Gastroesophageal sphincter (tissue), 4 donors: Measurements from ENCODE around the gene ALKBH2. TPM values are rescaled to one million over a fixed set of nuclear protein-coding genes. Genes with fewer than 3 reads are reported as not detected.

Experiments
- ATAC-seq: fragments of 150-250 bp; one replicate; pipeline ENCODE4 v1.9.1; 2016; ENCODE audit warnings: mild to moderate bottlenecking, moderate library complexity
- H3K27ac ChIP-seq, 4 donors: fragments of 200-600 bp; sonication (generic) in 3 of 4; 1 replicate in 3 of 4; 2 replicates in 1 of 4; pipeline ENCODE4 v1.5.1; 2016 to 2019
- H3K27me3 ChIP-seq: fragments of 200-600 bp; sonication (generic); one replicate; pipeline ENCODE4 v1.5.1; 2019
- H3K36me3 ChIP-seq, 2 donors: fragments of 200-600 bp; sonication (generic); one replicate each; pipeline ENCODE4 v1.5.1; 2019; ENCODE audit warnings: control low read depth in 1 of 2
- H3K4me1 ChIP-seq, 3 donors: fragments of 200-600 bp; sonication (generic); 1 replicate in 2 of 3; 2 replicates in 1 of 3; pipeline ENCODE4 v1.5.1; 2016 to 2019; ENCODE audit warnings: control low read depth in 2 of 3
- H3K4me3 ChIP-seq, 2 donors: fragments of 200-600 bp; sonication (generic); one replicate each; pipeline ENCODE4 v1.5.1; 2019; ENCODE audit warnings: mild to moderate bottlenecking in 1 of 2, moderate library complexity in 1 of 2
- H3K9me3 ChIP-seq, 3 donors: fragments of 200-600 bp; sonication (generic); one replicate each; pipeline ENCODE4 v1.5.1; 2017 to 2019; ENCODE audit warnings: control low read depth in 2 of 3
- CTCF ChIP-seq, 4 experiments: fragments of 200-600 bp in 2 of 4; fragments of 450-650 bp in 2 of 4; sonication (generic) in 1 of 4; IDR thresholded peaks; one replicate each; pipeline ENCODE4 v1.5.1; 2017 to 2019; ENCODE audit warnings: antibody characterized with exemption in 4 of 4, mild to moderate bottlenecking in 2 of 4, moderate library complexity in 2 of 4
- EP300 ChIP-seq: sonication (generic); formaldehyde crosslinking; IDR thresholded peaks from one replicate; pipeline ENCODE4 v1.6.1; 2017; ENCODE audit warnings: antibody characterized with exemption, mild to moderate bottlenecking
- POLR2A ChIP-seq, 2 donors: fragments of 450-650 bp; IDR thresholded peaks; one replicate each; pipeline ENCODE4 v1.6.1; 2017; ENCODE audit warnings: antibody characterized with exemption in 2 of 2, mild to moderate bottlenecking in 2 of 2, moderate library complexity in 1 of 2
- POLR2AphosphoS5 ChIP-seq: sonication (generic); formaldehyde crosslinking; IDR thresholded peaks from one replicate; pipeline ENCODE4 v1.6.1; 2017; ENCODE audit warnings: antibody characterized with exemption
- WGBS, 2 donors: methylation state at CpG; one replicate each; pipeline ENCODE4 v1.1.5; 2018; ENCODE audit warnings: low coverage in 1 of 2; 5-methylcytosine and 5-hydroxymethylcytosine counted together
- total RNA-seq, 4 donors: library from RNA; depleted of rRNA; stranded (reverse); fragments of >200 nt; gene quantifications; one replicate each; pipeline ENCODE4 v1.1.0, GENCODE V29; 2016

The ALKBH2 gene
- total RNA-seq, 4 donors from 2014 or later, result 13.5 to 21.9 (median 16.9) TPM

GRCh38 chr12:109120557-109120956 lies 27.3 kb upstream of the ALKBH2 start:
- H3K4me3 ChIP-seq, result no peak overlapping the region
- WGBS, 2 donors, result 87 to 100% methylated on average over 1 to 4 of the region's 4 CpGs
- H3K27me3 ChIP-seq, result no peaks in the 10 kb centered on the region
- ATAC-seq, result no peak
- TF ChIP-seq POLR2A (IDR thresholded peaks at IDR 0.05) (no peak), EP300 (no peak), POLR2AphosphoS5 (no peak), CTCF (IDR thresholded peaks at IDR 0.05) (no peak)
- H3K9me3 ChIP-seq, result no peaks in the 10 kb centered on the region
- peak overlapping the region in 1 of 4 donors; percentile 97 for H3K27ac ChIP-seq
- H3K36me3 ChIP-seq, result no peaks in the 10 kb centered on the region
- H3K4me1 ChIP-seq, result peaks cover 4 to 50% (median 7%) of the 10 kb centered on the region in 3 donors

GRCh38 chr12:109120095-109120494 lies 26.8 kb upstream of the ALKBH2 start:
- Histone ChIP-seq H3K27me3 (no peaks in the 10 kb centered on the region), H3K4me3 (no peak overlapping the region), H3K27ac (peak overlapping the region in 2 of 4 donors; percentile 94 to 97), H3K9me3 (no peaks in the 10 kb centered on the region), H3K4me1 (peaks cover 7 to 55% (median 9%) of the 10 kb centered on the region in 3 donors), H3K36me3 (no peaks in the 10 kb centered on the region)
- TF ChIP-seq EP300 (no peak), POLR2AphosphoS5 (no peak), CTCF (IDR thresholded peaks at IDR 0.05) (no peak), POLR2A (IDR thresholded peaks at IDR 0.05) (no peak)
- 38 to 80% methylated on average over 1 to 2 of the region's 2 CpGs for WGBS, 2 donors
- no peak for ATAC-seq

- H3K4me1 ChIP-seq, result peaks cover 11 to 89% (median 28%) of the 10 kb centered on the region in 3 donors
- peak overlapping the region; percentile 90 to 97 (median 94) for H3K27ac ChIP-seq
Observed at GRCh38 chr12:109116611-109116949, 23.3 kb upstream of the ALKBH2 start.

GRCh38 chr12:109115758-109116610 lies 22.7 kb upstream of the ALKBH2 start, which contains the start of gene ACACB:
Gene ACACB, plus strand, starts transcription at chr12:109116587. Its CDS starts 22,819 bp downstream, at chr12:109139406.
- no peaks in the 10 kb centered on the region for H3K36me3 ChIP-seq
- H3K27ac ChIP-seq, result peak within 1 kb of the TSS; percentile 90 to 97 (median 94)
- H3K4me3 ChIP-seq, result peak within 1 kb of the TSS in 1 of 2 donors; percentile 21
- H3K4me1 ChIP-seq, result peaks cover 11 to 90% (median 28%) of the 10 kb centered on the region in 3 donors
- WGBS, 2 donors, result 30 to 44% methylated on average over 5 to 12 of the region's 14 CpGs
- TF ChIP-seq CTCF (IDR thresholded peaks at IDR 0.05) (no peak), POLR2A (IDR thresholded peaks at IDR 0.05) (peak; percentile 3 to 11), POLR2AphosphoS5 (peak; percentile 91), EP300 (peak; percentile 69)
- no peaks in the 10 kb centered on the region for H3K27me3 ChIP-seq
- no peaks in the 10 kb centered on the region for H3K9me3 ChIP-seq
- ATAC-seq, result peak; percentile 72

More at GRCh38 chr12:109116611-109116949, 23.3 kb upstream of the ALKBH2 start:
- Histone ChIP-seq H3K36me3 (no peaks in the 10 kb centered on the region), H3K4me3 (peak overlapping the region in 1 of 2 donors; percentile 21), H3K27me3 (no peaks in the 10 kb centered on the region), H3K9me3 (no peaks in the 10 kb centered on the region)
- no peak for ATAC-seq
- TF ChIP-seq CTCF (IDR thresholded peaks at IDR 0.05) (no peak), POLR2A (IDR thresholded peaks at IDR 0.05) (no peak), EP300 (no peak), POLR2AphosphoS5 (no peak)
- 24% methylated on average over 12 of the region's 12 CpGs; no CpG with 5 or more reads in 1 of the 2 donors for WGBS, 2 donors
